Mesothelial cell of epicardium (in vitro differentiated cells): ENCODE data around the gene MAGEL2. TPM values are rescaled to one million over a fixed set of nuclear protein-coding genes. Genes with fewer than 3 reads are reported as not detected.

Experiments used
- DNase-seq, 2 experiments: peaks; one replicate each; pipeline ENCODE4 v3.0.0; 2021; ENCODE audit warnings: low spot score in 2 of 2; ENCODE audit not compliant: unreplicated experiment in 2 of 2
- H3K27ac Mint-ChIP-seq: 2 replicates; pipeline ENCODE4 v1.8.0; 2021; ENCODE audit warnings: mixed read lengths
- H3K27me3 Mint-ChIP-seq: 2 replicates; pipeline ENCODE4 v1.8.0; 2021; ENCODE audit warnings: low read depth, mixed read lengths
- H3K36me3 Mint-ChIP-seq: 2 replicates; pipeline ENCODE4 v1.8.0; 2021; ENCODE audit warnings: mixed read lengths
- H3K4me1 Mint-ChIP-seq: 2 replicates; pipeline ENCODE4 v1.8.0; 2021; ENCODE audit warnings: mixed read lengths
- H3K4me3 Mint-ChIP-seq: 2 replicates; pipeline ENCODE4 v1.8.0; 2021; ENCODE audit warnings: mild to moderate bottlenecking, moderate library complexity, mixed read lengths
- H3K9me3 Mint-ChIP-seq: 2 replicates; pipeline ENCODE4 v1.8.0; 2021; ENCODE audit warnings: mixed read lengths
- CTCF ChIP-seq: fragments of 200-600 bp; sonication (generic); IDR thresholded peaks from one replicate; pipeline ENCODE4 v1.5.0; 2021; ENCODE audit warnings: antibody characterized with exemption; ENCODE audit not compliant: unreplicated experiment
- total RNA-seq: library from RNA; stranded (reverse); gene quantifications from 3 replicates; pipeline ENCODE4 v1.2.1, GENCODE V29; 2021

Gene MAGEL2
- total RNA-seq, 1 donor from 2014 or later, result 10.9 TPM

- Mint-ChIP-seq H3K9me3 (peaks cover 26% of the 10 kb centered on the region), H3K4me1 (no peaks in the 10 kb centered on the region)
These were observed 53.4 kb downstream of the MAGEL2 start for GRCh38 chr15:23594252-23594770.

More at GRCh38 chr15:23594252-23594770, 53.4 kb downstream of the MAGEL2 start:
- no peaks in the 10 kb centered on the region for H3K27me3 Mint-ChIP-seq
- H3K27ac Mint-ChIP-seq, result no peak overlapping the region
- no peaks in the 10 kb centered on the region for H3K36me3 Mint-ChIP-seq
- TF ChIP-seq CTCF, result no peak
- no peak overlapping the region for H3K4me3 Mint-ChIP-seq
- no peak for DNase-seq

Other genes with a start within 250 kb of the MAGEL2 start
- not detected in 3 replicates for gene GOLGA6L2, start 200.6 kb downstream of the MAGEL2 start, total RNA-seq
- 0.22 to 0.35 TPM (median 0.34 TPM) in 3 replicates for gene MKRN3, start 82.2 kb downstream of the MAGEL2 start, total RNA-seq
- 84.8 to 89.0 TPM (median 85.8 TPM) in 3 replicates for gene NDN, start 39.4 kb upstream of the MAGEL2 start, total RNA-seq